Caco-2 (cell line): ENCODE results near the gene ICA1. TPM values are rescaled to one million over a fixed set of nuclear protein-coding genes. Genes with fewer than 3 reads are reported as not detected.

Experiments
- BruUV-seq: library from RNA; stranded (reverse); fragments of 400-500 nt; replicated peaks from 2 replicates; lab custom pipeline; 2021; lab: Mats Ljungman, UMichigan
- CTCF ChIA-PET: fragments of 300-600 bp; sonication (Branson Sonifier 250); formaldehyde crosslinking; loops from one replicate; lab custom pipeline; 2022; ENCODE audit warnings: antibody characterized with exemption; lab: Charles Lee
- POLR2A ChIA-PET: fragments of 300-600 bp; sonication (Branson Sonifier 250); formaldehyde crosslinking; loops from one replicate; lab custom pipeline; 2022; ENCODE audit warnings: antibody characterized with exemption; lab: Charles Lee
- DNase-seq, 2 experiments: peaks; one replicate each; pipeline versions ENCODE4 v3.0.0 to v3.0.0-alpha.2; 2020 to 2022
- H3K27me3 ChIP-seq: replicated peaks from 2 replicates; pipeline ENCODE4 v1.6.0; 2011; ENCODE audit warnings: low read length; ENCODE audit not compliant: control insufficient read depth, insufficient read depth
- H3K36me3 ChIP-seq: 2 replicates; pipeline ENCODE4 v1.5.1; 2011; ENCODE audit warnings: low read length; ENCODE audit not compliant: control insufficient read depth, insufficient read depth
- H3K4me1 ChIP-seq: fragments of 250-450 bp; sonication (Bioruptor Pico); 2 replicates; pipeline ENCODE4 v1.5.1; 2020; ENCODE audit warnings: mild to moderate bottlenecking
- H3K4me3 ChIP-seq: 2 replicates; pipeline ENCODE4 v1.5.1; 2011; ENCODE audit warnings: low read depth, mild to moderate bottlenecking, control low read depth, low read length
- H3K9me3 ChIP-seq: fragments of 250-450 bp; sonication (Bioruptor Pico); 2 replicates; pipeline ENCODE4 v1.5.1; 2020; ENCODE audit warnings: mild to moderate bottlenecking, moderate library complexity
- H3K27ac Mint-ChIP-seq: one replicate; pipeline ENCODE4 v1.8.0; 2022; ENCODE audit warnings: mixed read lengths; ENCODE audit not compliant: unreplicated experiment
- H3K27me3 Mint-ChIP-seq: one replicate; pipeline ENCODE4 v1.8.0; 2022; ENCODE audit warnings: mixed read lengths; ENCODE audit not compliant: insufficient read depth, unreplicated experiment
- H3K36me3 Mint-ChIP-seq: one replicate; pipeline ENCODE4 v1.8.0; 2022; ENCODE audit warnings: mild to moderate bottlenecking, mixed read lengths; ENCODE audit not compliant: insufficient read depth, unreplicated experiment
- H3K4me1 Mint-ChIP-seq: one replicate; pipeline ENCODE4 v1.8.0; 2022; ENCODE audit warnings: low read depth, mixed read lengths; ENCODE audit not compliant: unreplicated experiment
- H3K4me3 Mint-ChIP-seq: one replicate; pipeline ENCODE4 v1.8.0; 2022; ENCODE audit warnings: mild to moderate bottlenecking, moderate library complexity, mixed read lengths; ENCODE audit not compliant: unreplicated experiment
- H3K9me3 Mint-ChIP-seq: one replicate; pipeline ENCODE4 v1.8.0; 2022; ENCODE audit warnings: mixed read lengths; ENCODE audit not compliant: unreplicated experiment
- intact Hi-C: fragments of 100-400 bp; cut with micrococcal nuclease; formaldehyde crosslinking; loops from one replicate; pipeline ENCODE4 v1.10.0; 2022; ENCODE audit not compliant: unreplicated experiment
- total RNA-seq: library from RNA; stranded (reverse); gene quantifications from 2 replicates; pipeline ENCODE4 v1.2.3, GENCODE V29; 2022
- TF ChIP-seq, protein P1 (sequence below), 2 experiments: fragments of 200-600 bp in 1 of 2; IDR thresholded peaks; 1 replicate in 1 of 2; 2 replicates in 1 of 2; pipeline versions ENCODE4 v1.5.1 to v1.8.0; 2011 to 2022; ENCODE audit warnings: antibody characterized with exemption in 1 of 2, control low read depth in 1 of 2, inconsistent platforms in 1 of 2, low read depth in 1 of 2, low read length in 1 of 2, mild to moderate bottlenecking in 1 of 2, moderate library complexity in 1 of 2; ENCODE audit not compliant: insufficient read depth in 1 of 2, severe bottlenecking in 1 of 2, unreplicated experiment in 1 of 2

The ICA1 gene
- total RNA-seq, 1 experiment from 2014 or later, result 34.2 TPM

DNA sequence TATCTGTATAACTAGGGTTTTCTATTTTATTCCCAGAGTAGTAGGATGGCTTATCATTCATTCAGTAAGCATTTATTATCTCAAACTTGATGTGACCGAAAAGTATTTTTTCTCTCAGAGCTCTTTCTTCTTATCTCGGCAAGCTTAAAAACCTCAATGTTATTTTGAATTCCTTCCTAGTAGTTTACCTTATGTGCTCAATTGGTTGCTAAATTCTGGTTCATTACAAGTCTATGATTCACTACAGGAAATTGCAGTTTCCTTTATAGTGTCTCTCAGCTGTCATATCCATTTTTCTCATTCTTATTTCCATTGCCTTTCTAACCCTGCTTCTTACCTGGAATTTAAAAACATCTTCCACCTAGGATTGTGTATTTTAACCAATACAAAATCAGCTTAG lies 12.6 kb upstream of the ICA1 start:
- Mint-ChIP-seq H3K4me1 (no peaks in the 10 kb centered on the region), H3K9me3 (no peaks in the 10 kb centered on the region), H3K36me3 (no peaks in the 10 kb centered on the region), H3K27me3 (peaks cover 3% of the 10 kb centered on the region), H3K4me3 (no peak overlapping the region), H3K27ac (no peak overlapping the region)
- TF ChIP-seq, protein P1, sequence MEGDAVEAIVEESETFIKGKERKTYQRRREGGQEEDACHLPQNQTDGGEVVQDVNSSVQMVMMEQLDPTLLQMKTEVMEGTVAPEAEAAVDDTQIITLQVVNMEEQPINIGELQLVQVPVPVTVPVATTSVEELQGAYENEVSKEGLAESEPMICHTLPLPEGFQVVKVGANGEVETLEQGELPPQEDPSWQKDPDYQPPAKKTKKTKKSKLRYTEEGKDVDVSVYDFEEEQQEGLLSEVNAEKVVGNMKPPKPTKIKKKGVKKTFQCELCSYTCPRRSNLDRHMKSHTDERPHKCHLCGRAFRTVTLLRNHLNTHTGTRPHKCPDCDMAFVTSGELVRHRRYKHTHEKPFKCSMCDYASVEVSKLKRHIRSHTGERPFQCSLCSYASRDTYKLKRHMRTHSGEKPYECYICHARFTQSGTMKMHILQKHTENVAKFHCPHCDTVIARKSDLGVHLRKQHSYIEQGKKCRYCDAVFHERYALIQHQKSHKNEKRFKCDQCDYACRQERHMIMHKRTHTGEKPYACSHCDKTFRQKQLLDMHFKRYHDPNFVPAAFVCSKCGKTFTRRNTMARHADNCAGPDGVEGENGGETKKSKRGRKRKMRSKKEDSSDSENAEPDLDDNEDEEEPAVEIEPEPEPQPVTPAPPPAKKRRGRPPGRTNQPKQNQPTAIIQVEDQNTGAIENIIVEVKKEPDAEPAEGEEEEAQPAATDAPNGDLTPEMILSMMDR (IDR thresholded peaks at IDR 0.05; ENCODE audit: insufficient read depth in 1 of 2, low read depth in 1 of 2, low read length in 1 of 2, severe bottlenecking in 1 of 2, unreplicated experiment in 1 of 2), result no peak
- Histone ChIP-seq H3K27me3 (no peaks in the 10 kb centered on the region), H3K9me3 (no peaks in the 10 kb centered on the region), H3K36me3 (no peaks in the 10 kb centered on the region), H3K4me1 (no peaks in the 10 kb centered on the region), H3K4me3 (no peak overlapping the region)
- intact Hi-C loops, result no loop called here
- no peak for DNase-seq
- BruUV-seq, result no TSS peak
- POLR2A ChIA-PET, result no interaction called here
- CTCF ChIA-PET, result no interaction called here

GRCh38 chr7:8271960-8272359 lies 10.0 kb upstream of the ICA1 start:
- Mint-ChIP-seq H3K27me3 (peaks cover 3% of the 10 kb centered on the region), H3K36me3 (no peaks in the 10 kb centered on the region), H3K27ac (no peak overlapping the region), H3K4me1 (no peaks in the 10 kb centered on the region), H3K4me3 (no peak overlapping the region), H3K9me3 (no peaks in the 10 kb centered on the region)
- Histone ChIP-seq H3K27me3 (no peaks in the 10 kb centered on the region), H3K4me1 (peaks cover 3% of the 10 kb centered on the region; the same call in 1 of the 2 replicates), H3K4me3 (no peak overlapping the region), H3K36me3 (no peaks in the 10 kb centered on the region), H3K9me3 (no peaks in the 10 kb centered on the region)
- intact Hi-C loops, result no loop called here
- no peak for DNase-seq
- ChIA-PET POLR2A (no interaction called here), CTCF (no interaction called here)
- TF ChIP-seq, protein P1 (IDR thresholded peaks at IDR 0.05; ENCODE audit: insufficient read depth in 1 of 2, low read depth in 1 of 2, low read length in 1 of 2, severe bottlenecking in 1 of 2, unreplicated experiment in 1 of 2), result no peak
- no TSS peak for BruUV-seq

GRCh38 chr7:8263048-8263447 lies 1.1 kb upstream of the ICA1 start:
- peak overlapping the region; percentile 91 for H3K27ac Mint-ChIP-seq
- H3K4me1 ChIP-seq, result peaks cover 6% of the 10 kb centered on the region; the same call in 1 of the 2 replicates
- intact Hi-C loops, result no loop called here
- no peaks in the 10 kb centered on the region for H3K9me3 Mint-ChIP-seq
- H3K27me3 ChIP-seq, result no peaks in the 10 kb centered on the region
- H3K36me3 ChIP-seq, result no peaks in the 10 kb centered on the region
- H3K4me3 ChIP-seq, result peak overlapping the region; percentile 91
- peaks cover 6% of the 10 kb centered on the region for H3K4me1 Mint-ChIP-seq
- TF ChIP-seq, protein P1 (IDR thresholded peaks at IDR 0.05; ENCODE audit: insufficient read depth in 1 of 2, low read depth in 1 of 2, low read length in 1 of 2, severe bottlenecking in 1 of 2, unreplicated experiment in 1 of 2), result no peak
- H3K4me3 Mint-ChIP-seq, result peak overlapping the region; percentile 94
- no peaks in the 10 kb centered on the region for H3K9me3 ChIP-seq
- H3K27me3 Mint-ChIP-seq, result no peaks in the 10 kb centered on the region
- H3K36me3 Mint-ChIP-seq, result no peaks in the 10 kb centered on the region
- POLR2A ChIA-PET, result no interaction called here
- no peak for DNase-seq
- CTCF ChIA-PET, result no interaction called here
- BruUV-seq, result no TSS peak
